H1 (cell line): ENCODE data around the gene SCN4A.

Experiments
- CHD1 ChIP-seq: IDR thresholded peaks from 2 replicates; pipeline ENCODE4 v1.6.1; 2012; ENCODE audit warnings: low read depth, low read length, improper control_type of control experiment
- CTCF ChIP-seq, 3 experiments: IDR thresholded peaks; 1 replicate in 2 of 3; 2 replicates in 1 of 3; pipeline versions ENCODE4 v1.5.1 to v1.6.1; 2011; ENCODE audit warnings: low read length in 3 of 3, mild to moderate bottlenecking in 3 of 3, inconsistent platforms in 2 of 3, low read depth in 1 of 3, moderate library complexity in 1 of 3; ENCODE audit not compliant: insufficient read depth in 1 of 3; ENCODE audit errors: control extremely low read depth in 1 of 3
- E2F6 ChIP-seq: IDR thresholded peaks from 2 replicates; pipeline ENCODE4 v1.6.1; 2012; ENCODE audit warnings: inconsistent platforms
- EP300 ChIP-seq, 2 experiments: IDR thresholded peaks; 1 replicate in 1 of 2; 2 replicates in 1 of 2; pipeline ENCODE4 v1.6.1; 2011 to 2012; ENCODE audit warnings: low read depth in 2 of 2, low read length in 2 of 2, mild to moderate bottlenecking in 2 of 2, borderline replicate concordance in 1 of 2, inconsistent platforms in 1 of 2, moderate library complexity in 1 of 2
- KDM1A ChIP-seq: fragments of 200-600, 300-600 bp; sonication (generic); IDR thresholded peaks from 2 replicates; pipeline ENCODE4 v1.7.1; 2016; ENCODE audit warnings: mild to moderate bottlenecking, low read length, borderline replicate concordance
- PHF8 ChIP-seq: fragments of 200-600 bp; sonication (generic); conservative IDR thresholded peaks from 2 replicates; pipeline ENCODE4 v1.7.1; 2012; ENCODE audit warnings: low read depth, mild to moderate bottlenecking, inconsistent platforms, low read length, moderate library complexity
- POLR2A ChIP-seq, 2 experiments: IDR thresholded peaks; 1 replicate in 1 of 2; 2 replicates in 1 of 2; pipeline ENCODE4 v1.6.1; 2011; ENCODE audit warnings: low read depth in 2 of 2, low read length in 2 of 2, mild to moderate bottlenecking in 2 of 2; ENCODE audit errors: control extremely low read depth in 1 of 2

- no peak for TF ChIP-seq CHD1
- TF ChIP-seq CTCF (IDR thresholded peaks at IDR 0.05; ENCODE audit: control extremely low read depth in 1 of 3, insufficient read depth in 1 of 3, low read depth in 1 of 3, low read length in 3 of 3): no peak
- no peak for TF ChIP-seq POLR2A (IDR thresholded peaks at IDR 0.05; ENCODE audit: control extremely low read depth in 1 of 2, low read depth in 2 of 2, low read length in 2 of 2)
- no peak for TF ChIP-seq KDM1A
- no peak for TF ChIP-seq EP300 (IDR thresholded peaks at IDR 0.05; ENCODE audit: borderline replicate concordance in 1 of 2, low read depth in 2 of 2, low read length in 2 of 2)
- TF ChIP-seq E2F6: no peak
- TF ChIP-seq PHF8: no peak
Measured at GRCh38 chr17:64015447-64015846, 42.7 kb upstream of the SCN4A start.
